Endothelial cell (in vitro differentiated cells): ENCODE measurements around the gene EIF3K. TPM values are rescaled to one million over a fixed set of nuclear protein-coding genes. Genes with fewer than 3 reads are reported as not detected.

Source experiments
- DNase-seq: peaks from one replicate; pipeline ENCODE4 v3.0.0; 2021; ENCODE audit warnings: low spot score
- H3K27ac Mint-ChIP-seq: one replicate; pipeline ENCODE4 v1.8.0; 2021; ENCODE audit warnings: mixed read lengths, inconsistent platforms; ENCODE audit not compliant: unreplicated experiment
- H3K27me3 Mint-ChIP-seq: one replicate; pipeline ENCODE4 v1.8.0; 2021; ENCODE audit warnings: mild to moderate bottlenecking, moderate library complexity, mixed read lengths, inconsistent platforms; ENCODE audit not compliant: unreplicated experiment
- H3K36me3 Mint-ChIP-seq: one replicate; pipeline ENCODE4 v1.8.0; 2021; ENCODE audit warnings: mild to moderate bottlenecking, low read depth, mixed read lengths, inconsistent platforms; ENCODE audit not compliant: unreplicated experiment
- H3K4me1 Mint-ChIP-seq: one replicate; pipeline ENCODE4 v1.8.0; 2021; ENCODE audit warnings: mild to moderate bottlenecking, mixed read lengths, inconsistent platforms; ENCODE audit not compliant: unreplicated experiment
- H3K4me3 Mint-ChIP-seq: one replicate; pipeline ENCODE4 v1.8.0; 2021; ENCODE audit warnings: mild to moderate bottlenecking, mixed read lengths, inconsistent platforms; ENCODE audit not compliant: unreplicated experiment
- H3K9me3 Mint-ChIP-seq: one replicate; pipeline ENCODE4 v1.8.0; 2021; ENCODE audit warnings: mixed read lengths, inconsistent platforms; ENCODE audit not compliant: unreplicated experiment
- total RNA-seq: library from RNA; stranded (reverse); fragmentation: NEBNext Ultra II Directional; extraction: Animal tissue kit (Norgen Biotek cat#: 25700); gene quantifications from one replicate; pipeline ENCODE4 v1.2.1, GENCODE V29; 2021; ENCODE audit not compliant: unreplicated experiment
- TF ChIP-seq, protein P1 (sequence below): fragments of 200-600 bp; sonication (generic); IDR thresholded peaks from one replicate; pipeline ENCODE4 v1.5.0; 2021; ENCODE audit warnings: antibody characterized with exemption; ENCODE audit not compliant: unreplicated experiment

Gene EIF3K
- total RNA-seq, 1 donor from 2014 or later = 469 TPM

DNA sequence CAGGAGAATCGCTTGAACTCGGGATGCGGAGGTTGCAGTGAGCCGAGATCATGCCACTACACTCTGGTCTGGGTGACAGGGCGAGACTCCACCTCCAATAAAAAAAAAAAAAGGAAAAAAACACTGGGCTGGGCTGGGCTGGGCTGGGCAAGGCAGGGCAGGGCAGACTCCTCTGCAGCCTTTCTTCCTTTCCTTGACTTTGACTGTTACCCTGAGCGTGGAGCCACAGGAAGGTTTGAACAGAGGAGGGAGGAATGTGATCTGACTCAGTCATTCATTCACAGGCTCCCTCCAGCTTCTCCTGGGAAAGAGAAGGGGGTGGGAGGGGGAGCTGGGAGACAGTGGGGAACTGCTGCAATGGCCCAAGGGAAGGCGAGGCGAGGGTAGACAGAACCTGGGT lies 25.7 kb downstream of the EIF3K start:
- H3K4me3 Mint-ChIP-seq = no peak overlapping the region
- no peak for DNase-seq
- peaks cover 17% of the 10 kb centered on the region for H3K36me3 Mint-ChIP-seq
- no peak overlapping the region for H3K27ac Mint-ChIP-seq
- H3K4me1 Mint-ChIP-seq = peaks cover 30% of the 10 kb centered on the region
- H3K9me3 Mint-ChIP-seq = peaks cover 5% of the 10 kb centered on the region
- H3K27me3 Mint-ChIP-seq = peaks cover 18% of the 10 kb centered on the region
- TF ChIP-seq, protein P1, sequence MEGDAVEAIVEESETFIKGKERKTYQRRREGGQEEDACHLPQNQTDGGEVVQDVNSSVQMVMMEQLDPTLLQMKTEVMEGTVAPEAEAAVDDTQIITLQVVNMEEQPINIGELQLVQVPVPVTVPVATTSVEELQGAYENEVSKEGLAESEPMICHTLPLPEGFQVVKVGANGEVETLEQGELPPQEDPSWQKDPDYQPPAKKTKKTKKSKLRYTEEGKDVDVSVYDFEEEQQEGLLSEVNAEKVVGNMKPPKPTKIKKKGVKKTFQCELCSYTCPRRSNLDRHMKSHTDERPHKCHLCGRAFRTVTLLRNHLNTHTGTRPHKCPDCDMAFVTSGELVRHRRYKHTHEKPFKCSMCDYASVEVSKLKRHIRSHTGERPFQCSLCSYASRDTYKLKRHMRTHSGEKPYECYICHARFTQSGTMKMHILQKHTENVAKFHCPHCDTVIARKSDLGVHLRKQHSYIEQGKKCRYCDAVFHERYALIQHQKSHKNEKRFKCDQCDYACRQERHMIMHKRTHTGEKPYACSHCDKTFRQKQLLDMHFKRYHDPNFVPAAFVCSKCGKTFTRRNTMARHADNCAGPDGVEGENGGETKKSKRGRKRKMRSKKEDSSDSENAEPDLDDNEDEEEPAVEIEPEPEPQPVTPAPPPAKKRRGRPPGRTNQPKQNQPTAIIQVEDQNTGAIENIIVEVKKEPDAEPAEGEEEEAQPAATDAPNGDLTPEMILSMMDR = no peak

DNA sequence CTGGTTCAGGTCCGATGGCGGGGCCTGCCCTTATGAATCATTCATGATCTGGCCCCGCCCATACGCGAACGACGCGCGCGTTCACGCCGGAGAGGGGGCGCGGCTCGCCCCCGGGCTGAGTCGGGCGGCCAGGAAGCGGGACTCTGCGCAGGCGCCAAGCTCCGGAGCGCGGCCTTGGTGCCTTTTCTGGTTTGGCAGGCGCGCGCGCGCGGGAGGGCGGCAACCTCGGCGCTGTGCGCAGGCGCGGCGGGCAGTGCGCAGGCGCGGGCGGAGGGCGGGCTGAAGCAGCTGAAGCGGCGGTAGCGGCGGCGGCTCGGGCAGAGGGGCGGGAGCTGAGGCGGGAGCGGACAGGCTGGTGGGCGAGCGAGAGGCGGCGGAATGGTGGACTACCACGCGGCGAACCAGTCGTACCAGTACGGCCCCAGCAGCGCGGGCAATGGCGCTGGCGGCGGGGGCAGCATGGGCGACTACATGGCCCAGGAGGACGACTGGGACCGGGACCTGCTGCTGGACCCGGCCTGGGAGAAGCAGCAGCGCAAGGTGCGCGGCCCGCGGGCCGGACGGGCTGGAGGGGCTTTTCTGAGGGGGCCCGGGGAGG lies 28.5 kb downstream of the EIF3K start, which contains the start of gene ACTN4:
ACTN4 (plus strand) TSS at position 282 of the 598 bp plus-strand sequence; CDS start at position 379, 97 bp downstream.
- H3K4me1 Mint-ChIP-seq = peaks cover 47% of the 10 kb centered on the region
- H3K36me3 Mint-ChIP-seq = peaks cover 17% of the 10 kb centered on the region
- TF ChIP-seq, protein P1 = no peak
- H3K4me3 Mint-ChIP-seq = peak within 1 kb of the TSS; percentile 100
- H3K27ac Mint-ChIP-seq = peak within 1 kb of the TSS; percentile 98
- peak; percentile 100 for DNase-seq
- peaks cover 19% of the 10 kb centered on the region for H3K27me3 Mint-ChIP-seq
- peaks cover 5% of the 10 kb centered on the region for H3K9me3 Mint-ChIP-seq

GRCh38 chr19:38647966-38648768 lies 29.2 kb downstream of the EIF3K start:
- peaks cover 19% of the 10 kb centered on the region for H3K27me3 Mint-ChIP-seq
- H3K4me1 Mint-ChIP-seq = peaks cover 53% of the 10 kb centered on the region
- TF ChIP-seq, protein P1 = no peak
- H3K4me3 Mint-ChIP-seq = peak overlapping the region; percentile 100
- peak overlapping the region; percentile 98 for H3K27ac Mint-ChIP-seq
- peaks cover 5% of the 10 kb centered on the region for H3K9me3 Mint-ChIP-seq
- H3K36me3 Mint-ChIP-seq = peaks cover 17% of the 10 kb centered on the region
- DNase-seq = no peak

- peak overlapping the region; percentile 100 for H3K4me3 Mint-ChIP-seq
- TF ChIP-seq, protein P1 = no peak
- H3K9me3 Mint-ChIP-seq = peaks cover 5% of the 10 kb centered on the region
- peaks cover 17% of the 10 kb centered on the region for H3K36me3 Mint-ChIP-seq
- peaks cover 60% of the 10 kb centered on the region for H3K4me1 Mint-ChIP-seq
- DNase-seq = no peak
- H3K27ac Mint-ChIP-seq = peak overlapping the region; percentile 98
- H3K27me3 Mint-ChIP-seq = peaks cover 19% of the 10 kb centered on the region
Observed at GRCh38 chr19:38648769-38649304, 29.8 kb downstream of the EIF3K start.
